Measurements from ENCODE around the gene NEU2. TPM values are rescaled to one million over a fixed set of nuclear protein-coding genes. Genes with fewer than 3 reads are reported as not detected.
A peak's percentile ranks its signal among the peaks of the same experiment; 100 is the strongest.

Gene NEU2
- total RNA-seq, 2 experiments from 2014 or later: not detected

- DNase-seq (peak in 3 of 14 experiments; percentile 53 to 73 (median 53)), ATAC-seq (ENCODE audit: poor library complexity) (peak; percentile 19)
- intact Hi-C loops (cut with DNase I, micrococcal nuclease): loop anchor here (5.0 kb wide), 3 partner anchors 164 to 184 kb away; partner anchors contain the start of gene ATG16L1 (in 1 of the 2)
- Mint-ChIP-seq H3K4me3 (peak overlapping the region; percentile 83), H3K9me3 (no peaks in the 10 kb centered on the region), H3K27ac (peak overlapping the region; percentile 85), H3K36me3 (ENCODE audit: low read depth) (peaks cover 84% of the 10 kb centered on the region), H3K4me1 (ENCODE audit: low read depth) (peaks cover 95% of the 10 kb centered on the region), H3K27me3 (no peaks in the 10 kb centered on the region)
- ChIA-PET POLR2A (interaction anchor here (0.9 to 9.9 kb wide), 5 partner anchors 8 to 30 kb away, joined by 3 to 190 read pairs (median 4); partner anchors contain the start of gene INPP5D), CTCF (interaction anchor here (1.6 kb wide), 2 partner anchors 23 to 29 kb away, joined by 3 to 10 read pairs; partner anchors contain the start of gene INPP5D)
- H3K4me3 ChIP-seq (ENCODE audit: low read length): peak overlapping the region; percentile 19
- peak overlapping the region; percentile 67 to 71 for H3K27ac ChIP-seq (ENCODE audit: low read depth in 1 of 2, low read length in 2 of 2)
- no peaks in the 10 kb centered on the region for H3K27me3 ChIP-seq (ENCODE audit: control insufficient read depth in 1 of 2, insufficient read depth in 2 of 2, low read length in 2 of 2)
- peaks cover 98% of the 10 kb centered on the region for H3K4me1 ChIP-seq (ENCODE audit: insufficient read depth, low read length)
- H3K36me3 ChIP-seq (ENCODE audit: insufficient read depth, low read length): peaks cover 28% of the 10 kb centered on the region
- TF ChIP-seq, protein P1, sequence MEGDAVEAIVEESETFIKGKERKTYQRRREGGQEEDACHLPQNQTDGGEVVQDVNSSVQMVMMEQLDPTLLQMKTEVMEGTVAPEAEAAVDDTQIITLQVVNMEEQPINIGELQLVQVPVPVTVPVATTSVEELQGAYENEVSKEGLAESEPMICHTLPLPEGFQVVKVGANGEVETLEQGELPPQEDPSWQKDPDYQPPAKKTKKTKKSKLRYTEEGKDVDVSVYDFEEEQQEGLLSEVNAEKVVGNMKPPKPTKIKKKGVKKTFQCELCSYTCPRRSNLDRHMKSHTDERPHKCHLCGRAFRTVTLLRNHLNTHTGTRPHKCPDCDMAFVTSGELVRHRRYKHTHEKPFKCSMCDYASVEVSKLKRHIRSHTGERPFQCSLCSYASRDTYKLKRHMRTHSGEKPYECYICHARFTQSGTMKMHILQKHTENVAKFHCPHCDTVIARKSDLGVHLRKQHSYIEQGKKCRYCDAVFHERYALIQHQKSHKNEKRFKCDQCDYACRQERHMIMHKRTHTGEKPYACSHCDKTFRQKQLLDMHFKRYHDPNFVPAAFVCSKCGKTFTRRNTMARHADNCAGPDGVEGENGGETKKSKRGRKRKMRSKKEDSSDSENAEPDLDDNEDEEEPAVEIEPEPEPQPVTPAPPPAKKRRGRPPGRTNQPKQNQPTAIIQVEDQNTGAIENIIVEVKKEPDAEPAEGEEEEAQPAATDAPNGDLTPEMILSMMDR (IDR thresholded peaks at IDR 0.05): no peak
- H3K9me3 ChIP-seq (ENCODE audit: control insufficient read depth in 1 of 2, insufficient read depth in 1 of 2, low read length in 2 of 2): no peaks in the 10 kb centered on the region
Observed at GRCh38 chr2:233083782-233084181, 51.3 kb downstream of the NEU2 start.

DNA sequence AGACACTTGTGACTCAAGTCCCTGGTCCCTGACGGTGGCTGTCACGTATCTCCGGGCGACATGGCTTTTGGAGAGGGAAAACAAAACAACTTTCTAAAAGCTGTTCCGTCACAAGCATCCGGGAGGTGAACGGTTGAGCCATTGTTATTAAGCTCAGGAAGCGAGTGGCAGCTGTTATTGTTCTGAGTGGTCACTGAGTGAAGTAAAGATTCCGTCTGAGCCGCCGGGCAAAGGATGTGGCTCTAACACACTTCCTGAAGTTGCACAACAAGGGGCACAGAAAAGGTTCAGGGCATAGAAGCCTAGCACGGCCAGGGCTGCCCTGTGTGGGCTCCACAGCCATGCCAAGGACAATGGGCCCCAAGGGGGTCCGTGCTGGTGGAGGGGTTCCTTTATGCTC, 52.0 kb downstream of the NEU2 start:
- Mint-ChIP-seq H3K27ac (peak overlapping the region; percentile 85), H3K27me3 (no peaks in the 10 kb centered on the region), H3K4me1 (ENCODE audit: low read depth) (peaks cover 88% of the 10 kb centered on the region), H3K36me3 (ENCODE audit: low read depth) (peaks cover 85% of the 10 kb centered on the region), H3K4me3 (peak overlapping the region; percentile 83), H3K9me3 (no peaks in the 10 kb centered on the region)
- ChIA-PET POLR2A (interaction anchor here (0.9 to 9.9 kb wide), 5 partner anchors 8 to 30 kb away, joined by 3 to 190 read pairs (median 4); partner anchors contain the start of gene INPP5D), CTCF (interaction anchor here (1.6 kb wide), 2 partner anchors 23 to 30 kb away, joined by 3 to 10 read pairs; partner anchors contain the start of gene INPP5D)
- Histone ChIP-seq H3K9me3 (ENCODE audit: control insufficient read depth in 1 of 2, insufficient read depth in 1 of 2, low read length in 2 of 2) (no peaks in the 10 kb centered on the region), H3K4me1 (ENCODE audit: insufficient read depth, low read length) (peaks cover 94% of the 10 kb centered on the region), H3K27ac (ENCODE audit: low read depth in 1 of 2, low read length in 2 of 2) (peak overlapping the region; percentile 67 to 71), H3K27me3 (ENCODE audit: control insufficient read depth in 1 of 2, insufficient read depth in 2 of 2, low read length in 2 of 2) (no peaks in the 10 kb centered on the region), H3K36me3 (ENCODE audit: insufficient read depth, low read length) (peaks cover 31% of the 10 kb centered on the region), H3K4me3 (ENCODE audit: low read length) (peak overlapping the region; percentile 19)
- ATAC-seq (ENCODE audit: poor library complexity): peak; percentile 32
- DNase-seq: peak in 9 of 14 experiments; percentile 31 to 83 (median 53)
- intact Hi-C loops (cut with DNase I, micrococcal nuclease): loop anchor here (5.0 kb wide), 3 partner anchors 163 to 183 kb away; partner anchors contain the start of gene ATG16L1 (in 1 of the 2)
- TF ChIP-seq, protein P1 (IDR thresholded peaks at IDR 0.05): no peak

Other genes with a start within 250 kb of the NEU2 start
- gene SNORC, start 162.4 kb upstream of the NEU2 start, total RNA-seq: 1 to 10 TPM; 1.2 TPM
- not detected for gene NGEF, start 19.4 kb upstream of the NEU2 start, total RNA-seq
- 100 to 1,000 TPM; 141 to 154 TPM for gene INPP5D, start 27.7 kb downstream of the NEU2 start, total RNA-seq
- 100 to 1,000 TPM; 134 to 135 TPM for gene ATG16L1, start 219.0 kb downstream of the NEU2 start, total RNA-seq